Hematopoietic multipotent progenitor cell treated with erythropoietin and hydrocortisone succinate and interleukin-3 and kit ligand, for 8 days (in vitro differentiated cells): ENCODE results near the gene ACE2.

Experiments
- DNase-seq: peaks from one replicate; pipeline ENCODE4 v3.0.0-alpha.2; 2015

Gene ACE2

GRCh38 chrX:15570145-15570544, 30.6 kb downstream of the ACE2 start:
- DNase-seq = no peak

- DNase-seq = peak; percentile 58
These were observed 32.7 kb downstream of the ACE2 start for GRCh38 chrX:15567886-15568616.

GRCh38 chrX:15567267-15567666, 33.5 kb downstream of the ACE2 start:
- DNase-seq = no peak

- peak; percentile 61 for DNase-seq
These were observed 34.5 kb downstream of the ACE2 start for GRCh38 chrX:15566244-15566643.

- peak; percentile 83 for DNase-seq
These were observed 35.7 kb downstream of the ACE2 start for GRCh38 chrX:15564981-15565579.

GRCh38 chrX:15563056-15563455, 37.7 kb downstream of the ACE2 start:
- DNase-seq = no peak

GRCh38 chrX:15560924-15561323, 39.8 kb downstream of the ACE2 start:
- DNase-seq = no peak

- no peak for DNase-seq
These were observed 41.5 kb downstream of the ACE2 start for GRCh38 chrX:15559227-15559626.

- DNase-seq = peak; percentile 54
These were observed 51.4 kb downstream of the ACE2 start for GRCh38 chrX:15549189-15550012.

GRCh38 chrX:15547356-15547755, 53.4 kb downstream of the ACE2 start:
- DNase-seq = no peak

- DNase-seq = no peak
These were observed 54.0 kb downstream of the ACE2 start for GRCh38 chrX:15546745-15547144.

- no peak for DNase-seq
These were observed 70.4 kb downstream of the ACE2 start for GRCh38 chrX:15530318-15530717.

GRCh38 chrX:15529165-15529564, 71.6 kb downstream of the ACE2 start:
- DNase-seq = no peak

- DNase-seq = peak; percentile 36
These were observed 74.9 kb downstream of the ACE2 start for GRCh38 chrX:15525664-15526416.

- DNase-seq = no peak
These were observed 76.3 kb downstream of the ACE2 start for GRCh38 chrX:15524417-15524816.

- no peak for DNase-seq
These were observed 77.7 kb downstream of the ACE2 start for GRCh38 chrX:15523088-15523487.

GRCh38 chrX:15522464-15522863, 78.3 kb downstream of the ACE2 start:
- DNase-seq = no peak

- peak; percentile 95 for DNase-seq
These were observed 84.8 kb downstream of the ACE2 start for GRCh38 chrX:15515931-15516330.

GRCh38 chrX:15514279-15514678, 86.5 kb downstream of the ACE2 start:
- DNase-seq = peak; percentile 22

GRCh38 chrX:15512401-15512965, 88.3 kb downstream of the ACE2 start:
- DNase-seq = peak; percentile 27

GRCh38 chrX:15511563-15511962, 89.2 kb downstream of the ACE2 start:
- DNase-seq = no peak
